GM19452 (cell line): Measurements from ENCODE around the gene CNTROB.

Experiments
- ATAC-seq: cut with Tn5 transposase; IDR thresholded peaks from one replicate; pipeline ENCODE4 v1.9.1; 2021; ENCODE audit not compliant: unreplicated experiment

The CNTROB gene

GRCh38 chr17:7909089-7909488 is 22.9 kb upstream of the CNTROB start:
- no peak for ATAC-seq

GRCh38 chr17:7910281-7910680 is 21.7 kb upstream of the CNTROB start:
- ATAC-seq, result no peak

GRCh38 chr17:7910711-7911110 is 21.3 kb upstream of the CNTROB start:
- no peak for ATAC-seq

- no peak for ATAC-seq
Observed at GRCh38 chr17:7911116-7911515, 20.9 kb upstream of the CNTROB start.

GRCh38 chr17:7912927-7913524 is 19.0 kb upstream of the CNTROB start:
- no peak for ATAC-seq

- no peak for ATAC-seq
Observed at GRCh38 chr17:7915179-7915610, 16.8 kb upstream of the CNTROB start.

GRCh38 chr17:7915611-7916384 is 16.2 kb upstream of the CNTROB start, which contains the start of gene RNF227:
Gene RNF227, minus strand, starts transcription at chr17:7916289. Its CDS starts 94 bp downstream, at chr17:7916195.
- peak; percentile 64 for ATAC-seq

GRCh38 chr17:7916385-7916682 is 15.7 kb upstream of the CNTROB start:
- no peak for ATAC-seq

- ATAC-seq, result no peak
Observed at GRCh38 chr17:7916808-7917207, 15.2 kb upstream of the CNTROB start.

- ATAC-seq, result no peak
Observed at GRCh38 chr17:7922269-7922844, 9.6 kb upstream of the CNTROB start.

- ATAC-seq, result no peak
Observed at GRCh38 chr17:7922845-7923628, 9.0 kb upstream of the CNTROB start.

- ATAC-seq, result no peak
Observed at GRCh38 chr17:7927596-7927995, 4.4 kb upstream of the CNTROB start.

- ATAC-seq, result no peak
Observed at GRCh38 chr17:7929158-7930023, 2.6 kb upstream of the CNTROB start, which contains the start of gene KCNAB3. Gene KCNAB3, minus strand, starts transcription at chr17:7929856. Its CDS starts 421 bp downstream, at chr17:7929435.

GRCh38 chr17:7930841-7931631 is 970 bp upstream of the CNTROB start:
- no peak for ATAC-seq

GRCh38 chr17:7932483-7932891 is 481 bp downstream of the CNTROB start:
- ATAC-seq, result no peak

- no peak for ATAC-seq
Observed at GRCh38 chr17:7932949-7933348, 943 bp downstream of the CNTROB start.

- no peak for ATAC-seq
Observed at GRCh38 chr17:7935859-7936258, 3.9 kb downstream of the CNTROB start.

- no peak for ATAC-seq
Observed at GRCh38 chr17:7940034-7940433, 8.0 kb downstream of the CNTROB start.

GRCh38 chr17:7940743-7941142 is 8.7 kb downstream of the CNTROB start:
- ATAC-seq, result no peak

GRCh38 chr17:7943291-7943690 is 11.3 kb downstream of the CNTROB start:
- ATAC-seq, result no peak
